Measurements from ENCODE around the gene ERLIN1.

The ERLIN1 gene

GRCh38 chr10:100101192-100102076 is 84.4 kb downstream of the ERLIN1 start:
- FAIRE-seq (no peak), DNase-seq (ENCODE audit: insufficient read length) (no peak)
- no peak for TF ChIP-seq POLR2A (IDR thresholded peaks at IDR 0.05; ENCODE audit: low read depth, low read length)
- TF ChIP-seq POLR2AphosphoS5 (IDR thresholded peaks at IDR 0.05; ENCODE audit: low read depth, low read length): no peak
- TF ChIP-seq TAF1 (IDR thresholded peaks at IDR 0.05; ENCODE audit: borderline replicate concordance, low read depth, low read length): no peak

- FAIRE-seq (no peak), DNase-seq (ENCODE audit: insufficient read length) (no peak)
- TF ChIP-seq POLR2A (IDR thresholded peaks at IDR 0.05; ENCODE audit: low read depth, low read length): no peak
- no peak for TF ChIP-seq TAF1 (IDR thresholded peaks at IDR 0.05; ENCODE audit: borderline replicate concordance, low read depth, low read length)
- no peak for TF ChIP-seq POLR2AphosphoS5 (IDR thresholded peaks at IDR 0.05; ENCODE audit: low read depth, low read length)
These were observed 85.1 kb downstream of the ERLIN1 start for GRCh38 chr10:100100651-100101184.
